GM12873 (cell line): ENCODE results near the gene RIT2.

Experiments
- TF ChIP-seq, protein P1 (sequence below): IDR thresholded peaks from 2 replicates; pipeline ENCODE4 v1.5.1; 2012; ENCODE audit warnings: low read depth, mild to moderate bottlenecking, moderate library complexity, low read length, control low read depth; ENCODE audit not compliant: insufficient read depth; ENCODE audit errors: missing control alignments

Gene RIT2

DNA sequence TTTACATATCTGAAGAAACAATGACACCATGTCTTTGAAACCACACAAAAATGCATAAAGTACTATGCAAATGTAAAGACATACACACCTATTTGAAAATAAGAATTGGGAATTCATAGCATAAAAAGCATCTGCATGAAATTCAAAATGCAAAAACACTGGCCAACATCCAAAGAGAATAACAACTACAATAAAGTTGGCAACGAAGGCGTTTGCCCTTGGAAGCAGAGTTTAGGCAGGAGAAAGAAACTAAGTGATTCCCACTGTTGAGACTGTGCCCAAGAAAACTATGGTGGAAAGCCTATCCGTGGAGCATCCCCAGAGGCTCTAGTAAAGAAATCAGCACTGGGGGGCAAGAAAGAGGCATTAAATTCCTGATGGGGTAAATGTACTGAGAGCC, 292.8 kb downstream of the RIT2 start:
- TF ChIP-seq, protein P1, sequence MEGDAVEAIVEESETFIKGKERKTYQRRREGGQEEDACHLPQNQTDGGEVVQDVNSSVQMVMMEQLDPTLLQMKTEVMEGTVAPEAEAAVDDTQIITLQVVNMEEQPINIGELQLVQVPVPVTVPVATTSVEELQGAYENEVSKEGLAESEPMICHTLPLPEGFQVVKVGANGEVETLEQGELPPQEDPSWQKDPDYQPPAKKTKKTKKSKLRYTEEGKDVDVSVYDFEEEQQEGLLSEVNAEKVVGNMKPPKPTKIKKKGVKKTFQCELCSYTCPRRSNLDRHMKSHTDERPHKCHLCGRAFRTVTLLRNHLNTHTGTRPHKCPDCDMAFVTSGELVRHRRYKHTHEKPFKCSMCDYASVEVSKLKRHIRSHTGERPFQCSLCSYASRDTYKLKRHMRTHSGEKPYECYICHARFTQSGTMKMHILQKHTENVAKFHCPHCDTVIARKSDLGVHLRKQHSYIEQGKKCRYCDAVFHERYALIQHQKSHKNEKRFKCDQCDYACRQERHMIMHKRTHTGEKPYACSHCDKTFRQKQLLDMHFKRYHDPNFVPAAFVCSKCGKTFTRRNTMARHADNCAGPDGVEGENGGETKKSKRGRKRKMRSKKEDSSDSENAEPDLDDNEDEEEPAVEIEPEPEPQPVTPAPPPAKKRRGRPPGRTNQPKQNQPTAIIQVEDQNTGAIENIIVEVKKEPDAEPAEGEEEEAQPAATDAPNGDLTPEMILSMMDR, result no peak

DNA sequence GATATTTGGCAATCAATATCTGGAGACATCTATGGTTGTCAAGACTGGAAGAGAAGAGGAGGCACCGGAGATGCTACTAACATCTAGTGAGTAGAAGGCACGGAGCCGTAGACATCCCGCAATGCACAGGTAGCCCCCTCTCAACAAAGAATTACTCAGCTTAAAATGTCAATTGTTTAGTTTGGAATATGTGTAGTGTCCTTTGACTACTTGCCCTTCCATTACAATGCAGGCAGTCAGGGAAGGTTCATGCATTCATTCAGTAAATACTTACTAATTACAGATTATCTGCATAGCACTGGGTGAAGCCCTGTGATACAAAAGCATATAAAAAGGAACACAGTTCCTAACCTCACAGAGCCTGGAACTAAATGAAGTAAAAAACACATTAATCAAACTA, 294.0 kb downstream of the RIT2 start:
- TF ChIP-seq, protein P1, result no peak

DNA sequence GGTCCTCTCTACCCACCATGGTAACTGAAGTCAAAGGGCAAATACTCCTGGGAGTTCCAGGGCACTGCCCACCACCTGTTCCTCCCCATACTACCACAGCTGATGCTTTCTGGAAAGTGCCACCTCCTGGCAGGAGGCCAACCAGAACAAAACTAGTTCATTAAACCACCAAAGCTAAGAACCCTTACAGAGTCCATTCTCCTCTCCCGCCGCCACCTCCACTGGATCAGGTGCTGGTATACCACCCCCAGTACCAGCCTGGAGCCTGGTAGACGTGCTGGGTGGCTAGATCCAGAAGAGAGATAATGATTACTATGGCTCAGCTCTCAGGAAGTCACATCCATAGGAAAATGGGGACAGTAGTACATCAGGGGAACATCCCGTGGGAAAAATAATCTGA, 300.9 kb downstream of the RIT2 start:
- TF ChIP-seq, protein P1, result no peak

DNA sequence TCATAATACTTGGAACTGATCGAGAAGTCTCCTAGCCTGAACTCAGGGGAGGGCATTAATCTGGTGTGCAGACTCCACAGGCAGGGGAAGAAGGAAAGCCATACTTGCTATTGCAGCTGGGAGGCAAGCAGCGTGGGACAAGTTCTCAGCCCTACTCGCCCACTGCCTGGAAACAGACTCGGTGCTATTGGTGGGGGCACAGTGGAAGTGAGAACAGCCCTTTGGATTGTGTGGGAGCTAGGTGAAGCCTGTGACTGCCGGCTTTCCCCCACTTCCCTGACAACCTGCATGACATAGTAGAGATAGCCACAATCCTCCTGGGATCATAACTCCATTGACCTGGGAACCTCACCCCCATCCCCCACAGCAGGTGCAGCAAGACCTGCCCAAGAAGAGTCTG, 301.3 kb downstream of the RIT2 start:
- TF ChIP-seq, protein P1, result no peak

DNA sequence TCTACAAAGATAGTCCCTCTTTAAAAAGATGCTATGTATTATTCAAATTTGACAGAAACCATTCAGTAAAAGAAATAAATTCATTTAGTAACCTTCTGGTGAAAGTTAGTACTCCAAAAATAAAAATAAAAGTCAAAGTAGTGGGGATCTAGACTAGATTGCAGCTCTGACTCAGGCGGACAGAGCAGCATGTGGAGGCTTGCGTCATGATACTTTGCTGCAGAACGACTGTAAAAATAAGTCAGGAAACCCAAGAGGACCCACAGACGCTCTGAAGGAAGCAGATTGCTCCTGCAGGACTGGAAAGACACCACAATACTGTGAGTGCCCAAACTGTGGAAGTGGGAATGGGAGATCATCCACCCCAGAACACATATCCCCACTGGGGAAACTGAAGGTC, 301.9 kb downstream of the RIT2 start:
- TF ChIP-seq, protein P1, result no peak

DNA sequence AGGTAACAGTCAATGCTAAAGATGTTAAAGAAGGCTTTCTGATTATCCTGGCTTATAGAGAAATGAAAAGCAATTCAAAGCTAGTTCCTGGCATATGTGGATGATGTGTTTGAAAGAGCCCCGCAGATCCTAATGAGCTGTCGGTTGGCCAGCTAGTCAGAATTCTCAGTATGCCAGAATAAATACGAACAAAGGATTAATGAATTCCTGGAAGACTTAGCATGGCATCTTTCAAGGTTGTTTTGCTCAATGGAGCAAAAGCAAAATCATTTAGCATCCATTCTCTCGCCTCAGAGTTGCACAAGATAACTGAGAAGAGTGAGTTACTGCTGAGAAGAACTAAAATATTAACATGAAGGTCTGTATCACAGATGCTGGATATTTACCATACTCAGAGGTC, 307.6 kb downstream of the RIT2 start:
- TF ChIP-seq, protein P1, result no peak

DNA sequence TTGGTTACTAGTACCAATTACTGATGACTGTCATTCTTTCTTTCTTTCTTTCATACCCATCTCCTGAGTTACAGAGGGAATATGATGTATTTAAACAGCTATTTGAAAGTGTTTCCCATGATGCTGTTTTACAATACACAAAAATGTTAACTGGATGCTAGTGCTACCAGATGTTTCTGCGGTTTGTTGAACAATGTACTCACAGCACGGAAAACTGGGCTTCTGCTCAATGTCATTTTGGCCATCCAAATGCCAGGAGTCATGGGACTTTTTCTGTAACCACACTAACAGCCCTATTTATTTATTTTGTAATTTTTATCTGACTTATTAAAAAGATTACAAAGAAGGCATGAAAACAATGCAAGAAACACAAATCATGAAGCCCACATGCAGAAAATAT, 313.8 kb downstream of the RIT2 start:
- TF ChIP-seq, protein P1, result no peak

DNA sequence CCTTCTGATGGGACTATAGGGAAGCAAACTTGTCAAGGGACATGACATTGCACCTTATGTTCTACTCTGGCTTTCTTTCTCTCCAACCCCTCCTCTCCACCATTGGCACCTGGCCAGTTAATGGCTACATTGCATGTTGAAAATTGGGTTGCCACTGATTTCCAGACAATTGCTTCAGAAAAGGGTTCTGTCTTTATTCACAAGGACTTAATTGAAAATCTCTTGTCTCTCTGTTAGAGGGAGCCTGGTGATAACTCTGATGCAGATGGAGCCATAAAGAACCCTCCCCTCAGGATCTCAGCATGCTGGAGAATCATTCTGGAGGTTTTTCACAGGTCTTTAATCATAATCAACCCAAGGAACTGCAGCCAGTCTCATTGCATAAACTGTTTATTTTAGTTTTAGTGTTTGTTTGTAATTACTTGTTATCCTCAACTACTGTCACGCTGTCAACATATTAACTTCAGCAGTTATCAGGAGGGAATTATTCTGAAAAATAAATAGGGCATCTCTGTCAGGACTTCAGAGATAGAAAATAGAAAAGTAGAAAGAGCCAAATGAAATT, 316.8 kb downstream of the RIT2 start:
- TF ChIP-seq, protein P1, result no peak
